Natural killer cell (primary cell): ENCODE measurements around the gene FIGLA. TPM values are rescaled to one million over a fixed set of nuclear protein-coding genes. Genes with fewer than 3 reads are reported as not detected.

Experiments used
- ATAC-seq, 3 donors: fragments of 150-1000 bp in 2 of 3; fragments of 200-7000 bp in 1 of 3; cut with Tn5 transposase; 1 replicate in 1 of 3; 2 replicates in 2 of 3; pipeline ENCODE4 v1.10.0; 2021; ENCODE audit warnings: mild to moderate bottlenecking in 2 of 3, moderate library complexity in 2 of 3
- DNase-seq, 2 donors: peaks; one replicate each; pipeline versions ENCODE4 v3.0.0 to v3.0.0-alpha.2; 2013 to 2021; ENCODE audit warnings: mixed read lengths in 1 of 2
- H3K27ac ChIP-seq: one replicate; pipeline ENCODE4 v1.5.1; 2013; ENCODE audit warnings: mild to moderate bottlenecking, low read length
- H3K27me3 ChIP-seq: one replicate; pipeline ENCODE4 v1.6.1; 2013; ENCODE audit warnings: low read length; ENCODE audit not compliant: control insufficient read depth, insufficient read depth
- H3K36me3 ChIP-seq: one replicate; pipeline ENCODE4 v1.6.1; 2013; ENCODE audit warnings: low read length; ENCODE audit not compliant: control insufficient read depth, insufficient read depth
- H3K4me1 ChIP-seq: one replicate; pipeline ENCODE4 v1.6.1; 2013; ENCODE audit warnings: low read length; ENCODE audit not compliant: control insufficient read depth, insufficient read depth
- H3K4me3 ChIP-seq: one replicate; pipeline ENCODE4 v1.5.1; 2013; ENCODE audit warnings: low read length
- H3K9me3 ChIP-seq: one replicate; pipeline ENCODE4 v1.6.1; 2013; ENCODE audit warnings: low read length; ENCODE audit not compliant: control insufficient read depth, insufficient read depth
- H3K27ac Mint-ChIP-seq, 2 donors: one replicate each; pipeline ENCODE4 v1.8.0; 2022; ENCODE audit warnings: mild to moderate bottlenecking in 2 of 2, mixed read lengths in 2 of 2, moderate library complexity in 1 of 2
- H3K27me3 Mint-ChIP-seq, 2 donors: one replicate each; pipeline ENCODE4 v1.8.0; 2022; ENCODE audit warnings: low read depth in 2 of 2, mixed read lengths in 2 of 2
- H3K36me3 Mint-ChIP-seq: one replicate; pipeline ENCODE4 v1.8.0; 2022; ENCODE audit warnings: mixed read lengths
- H3K4me1 Mint-ChIP-seq, 2 donors: one replicate each; pipeline ENCODE4 v1.8.0; 2022; ENCODE audit warnings: mixed read lengths in 2 of 2
- H3K4me3 Mint-ChIP-seq: one replicate; pipeline ENCODE4 v1.8.0; 2022; ENCODE audit warnings: mild to moderate bottlenecking, moderate library complexity, mixed read lengths
- H3K9me3 Mint-ChIP-seq, 2 donors: one replicate each; pipeline ENCODE4 v1.8.0; 2022; ENCODE audit warnings: mixed read lengths in 2 of 2
- CTCF ChIP-seq: fragments of 200-600 bp; IDR thresholded peaks from one replicate; pipeline ENCODE4 v1.8.0; 2022; ENCODE audit warnings: antibody characterized with exemption
- WGBS: methylation state at CpG from one replicate; pipeline ENCODE4 v1.1.7; 2013; ENCODE audit warnings: missing lambda C conversion rate; ENCODE audit not compliant: insufficient coverage; 5-methylcytosine and 5-hydroxymethylcytosine counted together
- intact Hi-C: fragments of 100-400 bp; cut with micrococcal nuclease; formaldehyde crosslinking; loops from one replicate; pipeline ENCODE4 v1.14.2; 2022
- total RNA-seq, 4 donors: library from RNA; stranded (reverse); fragments of 120-200 nt in 1 of 4; gene quantifications; one replicate each; pipeline versions ENCODE4 v1.2.3 to v1.2.4, GENCODE V29; 2013 to 2022

Gene FIGLA
- total RNA-seq, 3 donors from 2014 or later (not counting 1 experiment from before 2014, with no cell fraction given), result not detected

- H3K27ac ChIP-seq, result no peak overlapping the region
- Mint-ChIP-seq H3K4me1 (peaks cover 4 to 22% of the 10 kb centered on the region in 2 donors), H3K4me3 (no peak overlapping the region), H3K9me3 (no peaks in the 10 kb centered on the region), H3K27ac (no peak overlapping the region), H3K27me3 (peaks cover 0 to 3% of the 10 kb centered on the region in 2 donors), H3K36me3 (no peaks in the 10 kb centered on the region)
- no peak for DNase-seq
- 69% methylated on average over 6 of the region's 6 CpGs for whole genome bisulfite sequencing
- no peak for ATAC-seq
- intact Hi-C loops, result no loop called here
- H3K4me3 ChIP-seq, result no peak overlapping the region
- H3K9me3 ChIP-seq, result no peaks in the 10 kb centered on the region
- H3K4me1 ChIP-seq, result no peaks in the 10 kb centered on the region
- H3K36me3 ChIP-seq, result no peaks in the 10 kb centered on the region
- H3K27me3 ChIP-seq, result no peaks in the 10 kb centered on the region
- TF ChIP-seq CTCF, result no peak
These were observed 38.7 kb upstream of the FIGLA start for GRCh38 chr2:70828914-70829824.

GRCh38 chr2:70828115-70828514, 37.7 kb upstream of the FIGLA start:
- peaks cover 7 to 26% of the 10 kb centered on the region in 2 donors for H3K4me1 Mint-ChIP-seq
- no peak overlapping the region for H3K4me3 ChIP-seq
- WGBS, result 78% methylated on average over 5 of the region's 5 CpGs

DNA sequence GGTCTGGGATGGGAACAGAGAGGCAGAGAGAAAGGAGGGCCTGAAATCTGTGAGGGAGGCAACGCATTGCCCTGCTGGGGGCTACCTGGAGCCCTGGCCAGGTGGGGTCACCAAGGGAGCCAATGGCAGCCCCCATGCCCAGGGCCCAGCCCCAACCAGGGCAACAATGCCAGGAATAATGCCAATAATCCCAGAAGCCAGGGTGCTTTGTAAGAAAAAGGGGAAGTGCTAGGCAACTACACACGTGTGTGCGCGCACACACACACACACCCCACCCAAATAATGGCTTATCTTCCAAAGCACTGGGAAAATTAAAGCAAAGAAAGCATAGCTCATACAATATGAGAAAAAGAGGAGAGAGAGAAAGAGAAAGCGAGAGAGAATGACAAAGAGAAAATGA, 36.9 kb upstream of the FIGLA start:
- Mint-ChIP-seq H3K4me1 (peaks cover 14 to 33% of the 10 kb centered on the region in 2 donors), H3K9me3 (no peaks in the 10 kb centered on the region), H3K27ac (no peak overlapping the region), H3K27me3 (peaks cover 0 to 3% of the 10 kb centered on the region in 2 donors), H3K36me3 (no peaks in the 10 kb centered on the region), H3K4me3 (no peak overlapping the region)
- Histone ChIP-seq H3K36me3 (no peaks in the 10 kb centered on the region), H3K9me3 (no peaks in the 10 kb centered on the region), H3K4me3 (no peak overlapping the region), H3K27ac (no peak overlapping the region), H3K27me3 (no peaks in the 10 kb centered on the region), H3K4me1 (peaks cover 13% of the 10 kb centered on the region)
- intact Hi-C loops, result no loop called here
- no peak for ATAC-seq
- DNase-seq, result no peak
- no peak for TF ChIP-seq CTCF
- WGBS, result 94% methylated on average over 1 of the region's 5 CpGs

More at GRCh38 chr2:70828115-70828514, 37.7 kb upstream of the FIGLA start:
- H3K4me1 ChIP-seq, result peaks cover 5% of the 10 kb centered on the region
- Mint-ChIP-seq H3K36me3 (no peaks in the 10 kb centered on the region), H3K4me3 (no peak overlapping the region), H3K27ac (no peak overlapping the region), H3K9me3 (no peaks in the 10 kb centered on the region), H3K27me3 (peaks cover 0 to 3% of the 10 kb centered on the region in 2 donors)
- H3K27me3 ChIP-seq, result no peaks in the 10 kb centered on the region
- no peak overlapping the region for H3K27ac ChIP-seq
- DNase-seq (no peak), ATAC-seq (no peak)
- H3K36me3 ChIP-seq, result no peaks in the 10 kb centered on the region
- intact Hi-C loops, result no loop called here
- no peaks in the 10 kb centered on the region for H3K9me3 ChIP-seq
- no peak for TF ChIP-seq CTCF
